ENCODE results near the gene KCNF1. TPM values are rescaled to one million over a fixed set of nuclear protein-coding genes. Genes with fewer than 3 reads are reported as not detected.

KCNF1 gene
- polyA plus RNA-seq, 1 donor, result 3.7 TPM

DNA sequence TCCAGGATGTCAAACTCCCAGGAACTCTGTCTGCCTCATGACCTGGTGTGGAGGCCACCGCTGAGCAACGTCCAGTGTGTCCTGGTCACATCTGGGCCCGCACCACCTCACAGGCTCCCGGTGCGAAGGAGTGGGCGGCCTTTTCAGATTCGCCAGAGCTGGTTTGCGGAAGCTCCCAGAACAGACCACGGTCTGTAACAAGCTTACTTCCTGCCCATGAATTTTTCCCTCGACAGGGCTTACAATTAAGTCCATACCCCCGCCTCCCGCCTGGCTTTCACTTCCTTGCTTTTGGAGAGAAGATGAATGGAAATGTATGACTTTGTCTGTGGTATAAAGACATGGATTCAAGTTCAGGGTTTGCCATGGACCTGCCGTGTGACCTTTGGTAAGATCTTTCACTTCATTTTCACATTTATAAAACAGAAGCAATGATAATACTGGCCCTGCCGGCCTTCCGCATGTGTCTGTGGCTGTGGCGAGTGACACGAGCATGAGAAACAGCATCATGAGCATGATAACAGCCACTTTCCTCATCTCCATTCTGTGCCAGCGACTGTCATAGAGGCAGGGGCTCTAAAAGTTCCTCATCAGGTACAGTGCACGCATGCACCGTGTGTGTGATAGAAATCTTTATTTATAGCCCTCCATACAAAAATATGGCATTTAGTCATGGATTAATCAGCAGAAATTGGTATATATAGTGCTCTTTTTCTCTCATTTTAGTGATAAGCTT lies 31.0 kb upstream of the KCNF1 start:
- DNase-seq, result no peak

GRCh38 chr2:10882568-10882967 lies 29.2 kb upstream of the KCNF1 start:
- no peak for DNase-seq

GRCh38 chr2:10883066-10883465 lies 28.7 kb upstream of the KCNF1 start:
- no peak for DNase-seq

- DNase-seq, result no peak
Measured at GRCh38 chr2:10883801-10884478, 27.8 kb upstream of the KCNF1 start.

DNA sequence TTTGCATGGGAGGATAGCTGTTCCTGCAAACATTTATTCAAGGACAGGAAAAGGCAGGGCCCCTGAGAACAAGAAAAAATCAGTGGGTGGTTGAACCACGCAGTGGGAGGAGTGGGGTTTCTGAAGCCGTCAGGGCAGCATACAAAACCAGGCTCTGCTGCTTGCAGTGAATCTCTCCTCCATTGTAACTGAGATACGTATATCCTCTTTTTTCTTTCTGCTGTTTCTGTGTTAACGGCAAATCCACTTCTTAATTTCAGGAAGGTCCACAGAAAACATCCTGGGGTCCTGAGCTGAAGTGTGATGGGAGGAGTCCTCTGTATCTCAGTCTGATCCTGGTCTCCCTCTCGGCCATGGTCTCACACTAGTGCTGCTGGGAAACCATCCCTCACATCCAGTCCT lies 27.2 kb upstream of the KCNF1 start:
- DNase-seq, result no peak

- no peak for DNase-seq
Measured at GRCh38 chr2:10885094-10885860, 26.5 kb upstream of the KCNF1 start.

DNA sequence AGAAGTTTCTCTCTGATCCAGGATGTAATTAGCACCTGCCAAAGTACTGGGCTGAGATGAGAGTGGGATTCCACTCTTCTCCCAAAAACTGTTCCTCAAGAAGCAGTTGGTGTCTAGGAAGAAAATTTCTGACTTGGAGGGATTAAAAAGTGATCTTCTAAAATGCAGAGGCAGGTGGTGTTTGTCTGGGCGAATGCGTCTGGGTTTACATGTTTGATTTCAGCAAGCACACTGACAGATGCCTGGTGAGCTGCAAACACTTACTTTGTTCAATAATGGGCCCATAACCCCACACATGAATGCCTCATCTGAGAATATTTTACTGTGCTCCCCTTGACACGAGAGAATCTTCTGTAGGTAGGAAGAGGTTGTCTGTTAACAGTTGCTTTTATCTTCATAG lies 24.3 kb upstream of the KCNF1 start:
- no peak for DNase-seq

GRCh38 chr2:10889651-10890215 lies 22.0 kb upstream of the KCNF1 start:
- no peak for DNase-seq

GRCh38 chr2:10890706-10891270 lies 20.9 kb upstream of the KCNF1 start:
- no peak for DNase-seq

GRCh38 chr2:10891390-10891789 lies 20.3 kb upstream of the KCNF1 start:
- DNase-seq, result no peak

DNA sequence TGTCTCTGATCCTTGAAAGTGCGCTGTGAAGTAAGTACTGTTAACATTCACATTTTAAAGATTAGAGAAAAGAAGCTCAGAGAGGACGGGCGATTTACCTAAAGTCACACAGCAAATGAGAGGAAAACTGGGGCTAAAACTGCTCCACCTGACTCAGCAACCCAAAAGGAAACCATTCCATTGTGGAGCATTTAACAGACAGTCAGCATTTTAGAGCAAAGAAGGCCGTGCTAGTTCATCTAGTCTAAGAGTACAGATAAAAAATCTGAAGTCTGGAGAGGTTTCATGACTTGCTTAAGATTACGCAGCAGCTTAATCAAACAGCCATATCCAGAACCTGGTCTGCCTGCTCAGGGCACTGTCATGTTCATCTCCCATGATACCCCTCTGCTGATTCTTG lies 19.9 kb upstream of the KCNF1 start:
- DNase-seq, result no peak

GRCh38 chr2:10892316-10892715 lies 19.4 kb upstream of the KCNF1 start:
- no peak for DNase-seq

DNA sequence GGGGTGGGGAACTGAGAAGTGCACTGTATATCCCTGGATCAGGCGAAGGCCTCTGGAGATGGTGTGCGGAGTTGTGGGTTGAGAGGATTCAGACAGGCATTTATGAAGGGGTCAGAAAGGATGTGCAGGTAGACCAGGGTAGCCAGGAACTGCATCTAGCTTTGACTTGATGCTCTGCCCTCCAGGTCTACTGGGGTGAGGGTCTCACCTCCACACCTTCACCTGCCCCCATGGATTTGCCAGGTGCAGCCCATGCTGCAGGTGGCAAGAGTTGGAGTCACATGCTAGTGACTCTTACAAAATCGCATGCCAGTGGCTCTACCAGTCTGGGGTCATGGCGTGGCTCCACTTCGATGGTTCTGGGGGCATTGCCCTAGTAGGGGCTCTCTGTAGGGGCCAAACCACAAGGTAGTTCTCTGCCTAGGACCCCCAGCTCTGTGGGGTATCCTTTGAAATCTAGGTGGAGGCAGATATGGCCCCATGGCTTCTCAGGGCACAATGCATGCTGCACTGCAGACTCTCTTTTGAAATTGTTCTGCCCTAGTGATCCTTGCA lies 18.9 kb upstream of the KCNF1 start:
- DNase-seq, result no peak

DNA sequence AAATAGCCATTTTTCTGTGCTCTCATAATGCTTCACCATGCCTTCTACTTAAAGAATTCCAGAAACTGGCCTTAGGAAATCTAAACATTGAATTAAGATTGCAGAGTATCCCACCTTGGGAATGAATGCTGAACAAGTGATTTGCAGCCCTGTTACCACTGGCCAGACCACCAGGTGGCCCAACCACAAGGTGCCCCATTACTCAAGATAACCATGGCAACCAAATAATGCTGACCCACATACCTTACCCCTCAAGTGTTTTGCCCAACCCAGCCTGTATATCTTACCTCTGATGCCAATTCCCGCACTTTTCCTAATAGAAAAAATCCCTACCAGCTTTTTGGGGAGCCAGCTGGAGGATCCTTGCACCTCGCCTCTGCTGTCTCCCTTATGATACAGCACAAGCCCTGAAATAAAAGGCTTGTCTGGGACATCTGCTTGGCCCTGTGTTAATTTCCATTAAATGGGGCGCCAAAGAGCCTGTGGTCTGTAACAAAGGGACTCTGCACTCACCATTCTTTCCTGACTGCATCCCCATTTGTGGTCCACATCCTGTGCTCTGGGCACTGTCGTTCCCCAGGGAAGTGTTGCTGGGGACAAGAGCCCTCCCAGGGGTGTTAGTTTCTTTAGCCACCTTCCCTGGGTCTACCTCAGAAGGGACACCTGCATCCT lies 17.3 kb upstream of the KCNF1 start:
- DNase-seq, result no peak

DNA sequence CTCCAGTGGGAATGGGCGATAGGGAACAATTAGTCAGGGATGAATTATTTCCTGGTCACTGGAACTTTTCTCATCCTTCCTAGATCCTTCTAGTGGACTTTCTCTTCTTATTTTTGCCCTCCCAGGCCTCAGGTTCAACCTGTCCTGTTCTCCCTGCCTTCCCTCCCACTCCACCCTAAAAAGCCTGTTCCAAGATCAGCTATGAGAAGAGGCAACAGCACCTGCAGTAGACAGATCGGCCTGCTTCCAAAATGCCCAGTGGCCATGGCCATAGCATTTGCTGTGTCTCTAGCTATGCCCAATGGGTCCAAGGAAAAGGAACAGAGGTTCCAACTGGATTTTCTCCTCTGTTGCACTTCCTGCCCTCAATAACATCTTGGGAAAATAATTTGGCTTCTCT lies 16.5 kb upstream of the KCNF1 start:
- no peak for DNase-seq

DNA sequence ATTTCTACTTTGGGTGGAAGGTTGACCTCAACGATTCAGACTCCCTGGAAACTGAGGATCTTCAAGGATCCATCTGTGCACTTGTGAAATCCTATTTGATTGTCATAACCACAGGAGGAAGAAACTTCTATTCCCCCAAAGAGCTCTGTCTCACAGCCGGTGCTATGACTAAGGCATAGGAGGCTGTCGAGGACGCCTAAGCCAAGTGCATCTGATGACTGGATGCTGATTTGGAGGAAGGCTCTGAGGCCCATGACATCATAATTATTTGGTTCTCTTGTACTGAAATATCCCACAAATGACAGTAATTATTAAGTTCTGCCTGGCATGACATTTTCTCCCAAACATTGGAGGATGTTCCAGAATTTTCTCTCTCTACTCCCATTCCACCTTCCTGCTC lies 13.8 kb upstream of the KCNF1 start:
- DNase-seq, result no peak

DNA sequence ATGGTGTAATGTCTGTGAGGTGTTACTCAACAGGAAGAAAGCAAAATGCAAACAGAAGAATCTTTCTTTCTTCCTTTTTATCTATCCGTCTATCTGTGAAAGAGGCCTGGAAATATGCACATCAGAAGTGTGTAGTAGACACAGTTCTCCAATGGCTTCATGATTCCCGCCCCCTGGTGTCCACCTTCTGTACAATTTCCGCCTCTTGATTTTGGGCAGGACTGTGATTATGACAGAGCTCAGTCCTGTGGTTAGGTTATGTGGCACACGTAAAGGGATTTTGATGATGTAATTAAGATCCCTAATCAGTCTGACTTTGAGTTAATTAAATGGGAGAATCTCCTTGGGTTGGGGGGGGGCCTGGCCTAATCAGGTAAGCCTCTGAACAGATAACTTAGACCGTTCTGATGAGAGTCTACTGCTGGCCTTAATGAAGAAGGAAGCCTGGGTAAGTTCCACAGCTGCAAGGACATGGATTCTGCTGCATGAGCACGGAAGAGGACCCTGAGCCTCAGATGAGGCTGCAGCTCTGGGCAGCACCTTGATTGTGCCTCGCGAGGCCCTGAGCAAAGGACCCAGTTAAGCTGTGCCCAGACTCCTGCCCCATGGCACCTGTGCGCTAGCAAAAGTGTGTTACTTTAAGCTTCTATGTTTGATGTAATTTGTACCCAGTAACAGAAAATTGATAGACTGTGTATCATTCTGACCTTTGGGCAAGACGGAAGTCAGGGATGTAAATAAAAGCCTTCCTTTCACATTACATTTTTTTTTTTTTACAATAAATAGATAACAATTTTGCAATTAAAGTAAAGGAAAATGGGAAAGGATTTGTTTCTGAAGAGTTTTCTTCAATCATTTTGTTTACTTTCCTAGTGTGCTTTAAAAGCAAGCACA lies 11.3 kb upstream of the KCNF1 start:
- no peak for DNase-seq

DNA sequence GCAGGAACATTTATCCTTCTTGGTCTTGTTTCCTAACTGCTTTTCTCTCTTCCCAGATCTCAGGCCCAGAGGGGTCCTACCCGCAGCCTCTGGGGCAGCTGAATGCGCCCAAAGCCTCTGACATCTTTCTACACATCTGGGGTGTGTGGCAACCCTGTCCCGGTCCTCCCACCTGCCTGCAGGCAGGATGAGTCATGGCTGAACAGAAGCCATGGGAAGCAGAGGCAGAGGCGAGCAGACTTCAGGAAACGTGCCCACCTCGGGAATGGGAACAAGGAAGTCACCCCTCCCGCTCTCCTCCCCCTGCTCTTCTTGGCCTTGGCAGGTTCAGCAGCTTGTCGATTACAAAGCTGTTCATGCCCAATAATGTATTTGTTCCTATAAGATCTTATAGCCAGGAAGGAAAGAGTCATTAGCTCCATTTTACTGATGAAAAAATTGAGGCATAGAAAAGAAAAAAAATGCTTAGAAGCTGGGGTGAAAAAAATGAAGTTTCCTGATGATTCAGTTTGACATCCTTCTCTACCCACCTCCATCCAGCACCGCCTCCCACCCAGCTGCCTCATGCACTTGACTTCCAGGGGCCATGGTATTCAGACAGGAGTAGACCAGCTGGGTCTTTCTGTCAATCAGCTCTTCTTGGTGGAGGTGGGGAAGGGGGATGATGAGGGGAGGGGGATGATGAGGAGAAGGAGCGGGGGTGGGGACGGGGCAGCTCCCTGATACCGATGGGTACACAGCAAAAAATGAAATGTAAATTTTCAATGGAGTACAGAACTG lies 10.4 kb upstream of the KCNF1 start:
- no peak for DNase-seq

- DNase-seq, result no peak
Measured at GRCh38 chr2:10903861-10904210, 7.9 kb upstream of the KCNF1 start.

- DNase-seq, result no peak
Measured at GRCh38 chr2:10904455-10904854, 7.3 kb upstream of the KCNF1 start.
